Muscle of back (tissue), 10 donors: Measurements from ENCODE around the gene CD274. TPM values are rescaled to one million over a fixed set of nuclear protein-coding genes. Genes with fewer than 3 reads are reported as not detected.

Experiments
- polyA plus RNA-seq, 10 donors: library from polyadenylated mRNA; unstranded; fragments of 120-200 nt; gene quantifications; one replicate each; pipeline ENCODE4 v1.2.1, GENCODE V29; 2013; ENCODE audit not compliant: insufficient read length in 10 of 10

Gene CD274
- polyA plus RNA-seq, 10 donors: 0.57 to 1.9 (median 0.89) TPM

Other genes with a start within 250 kb of the CD274 start
- not detected for gene INSL4, start 219.1 kb upstream of the CD274 start, polyA plus RNA-seq
- gene RLN2, start 145.8 kb upstream of the CD274 start, polyA plus RNA-seq: 1 to 10 TPM in 6 of 10 donors, under 1 TPM in 3, not detected in 1; 0.39 to 2.2 (median 1.5) TPM
- under 1 TPM in 6 of 10 donors, not detected in 4; 0.16 to 0.77 (median 0.39) TPM for gene RLN1, start 110.7 kb upstream of the CD274 start, polyA plus RNA-seq
- 10 to 100 TPM; 26.3 to 35.3 (median 33.2) TPM for gene PLGRKT, start 12.6 kb upstream of the CD274 start, polyA plus RNA-seq
- gene PDCD1LG2, start 60.0 kb downstream of the CD274 start, polyA plus RNA-seq: 1 to 10 TPM in 9 of 10 donors, under 1 TPM in 1; 0.54 to 3.1 (median 1.7) TPM
- gene RIC1, start 178.6 kb downstream of the CD274 start, polyA plus RNA-seq: 10 to 100 TPM; 14.5 to 21.8 (median 19.7) TPM